Myocyte (in vitro differentiated cells): ENCODE data around the gene ORM2. TPM values are rescaled to one million over a fixed set of nuclear protein-coding genes. Genes with fewer than 3 reads are reported as not detected.

Source experiments
- DNase-seq: peaks from one replicate; pipeline ENCODE4 v3.0.0-alpha.2; 2012; ENCODE audit warnings: low read depth
- total RNA-seq: library from RNA; depleted of rRNA; stranded (reverse); fragments of >200 nt; gene quantifications from 2 replicates; pipeline ENCODE4 v1.2.3, GENCODE V29; 2014

Gene ORM2
- total RNA-seq, 1 donor from 2014 or later, result not detected

DNA sequence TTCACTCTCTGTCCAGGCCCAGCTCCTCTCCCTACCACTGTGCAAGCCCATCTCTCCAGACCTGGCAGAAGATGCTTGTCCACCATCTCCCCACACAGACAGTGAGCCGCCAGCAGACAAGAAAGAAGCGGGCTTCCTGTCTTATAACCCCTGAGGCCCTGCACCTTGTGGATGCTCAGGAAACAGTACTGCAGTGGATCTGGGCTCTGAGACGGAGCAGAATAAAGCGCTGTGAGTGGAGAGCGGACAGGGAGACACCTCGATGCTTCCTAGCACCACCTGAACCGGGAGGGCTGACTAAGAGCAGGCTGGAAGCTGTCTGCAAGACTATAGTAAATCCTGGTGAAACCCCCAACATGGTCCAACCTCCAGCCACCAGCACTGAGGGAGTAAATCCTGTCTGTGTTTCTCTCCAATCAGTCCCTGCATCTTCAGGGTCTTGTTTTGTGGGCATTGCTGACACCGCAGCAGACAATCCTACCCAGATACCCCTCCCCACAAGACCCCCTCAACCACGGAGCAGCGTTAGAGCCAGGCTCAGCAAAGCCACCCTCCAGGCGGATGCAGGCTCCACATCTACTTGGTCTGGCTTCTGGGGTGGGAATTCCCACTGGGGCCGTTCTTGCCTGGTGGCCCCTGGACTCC, 18.7 kb downstream of the ORM2 start:
- DNase-seq, result no peak

- DNase-seq, result peak; percentile 96
These were observed 19.3 kb downstream of the ORM2 start for GRCh38 chr9:114348906-114349482.

DNA sequence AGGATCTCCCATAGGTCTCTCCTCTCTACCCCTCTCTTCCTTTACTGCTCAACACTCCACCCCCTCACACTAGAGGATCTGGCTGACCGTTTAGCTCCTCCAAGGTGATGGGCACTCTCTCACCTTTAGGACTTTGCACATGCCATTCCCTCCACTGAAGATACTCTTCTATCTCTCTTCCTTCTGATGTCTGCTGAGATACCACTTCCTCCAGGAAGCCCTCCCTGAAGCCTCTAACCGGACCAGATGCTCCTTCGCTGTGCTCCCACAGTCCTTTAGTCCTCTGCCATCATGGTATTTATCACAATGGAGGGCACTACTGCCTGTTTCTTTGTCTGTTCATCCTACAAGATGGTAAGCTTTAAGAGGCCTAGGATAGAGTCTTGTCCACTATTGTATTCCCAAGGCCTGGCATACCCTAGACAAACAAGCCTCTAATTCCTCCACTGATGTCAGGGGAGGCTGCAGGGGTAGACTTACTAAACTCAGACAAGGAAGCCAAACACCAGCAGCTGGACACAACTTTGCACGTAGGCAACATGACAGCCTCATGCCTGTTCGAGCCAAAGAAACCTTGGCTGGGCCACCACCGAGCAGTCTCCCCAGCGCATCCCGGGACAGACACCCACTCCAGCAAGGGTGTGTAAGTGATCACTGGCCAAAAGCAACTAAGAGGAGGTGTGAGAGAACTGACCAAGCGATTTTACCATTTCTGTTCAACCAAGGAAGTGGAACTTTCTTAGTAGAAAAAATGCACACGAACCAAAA, 20.2 kb downstream of the ORM2 start:
- DNase-seq, result no peak

- no peak for DNase-seq
These were observed 21.1 kb downstream of the ORM2 start for GRCh38 chr9:114350636-114351401.

DNA sequence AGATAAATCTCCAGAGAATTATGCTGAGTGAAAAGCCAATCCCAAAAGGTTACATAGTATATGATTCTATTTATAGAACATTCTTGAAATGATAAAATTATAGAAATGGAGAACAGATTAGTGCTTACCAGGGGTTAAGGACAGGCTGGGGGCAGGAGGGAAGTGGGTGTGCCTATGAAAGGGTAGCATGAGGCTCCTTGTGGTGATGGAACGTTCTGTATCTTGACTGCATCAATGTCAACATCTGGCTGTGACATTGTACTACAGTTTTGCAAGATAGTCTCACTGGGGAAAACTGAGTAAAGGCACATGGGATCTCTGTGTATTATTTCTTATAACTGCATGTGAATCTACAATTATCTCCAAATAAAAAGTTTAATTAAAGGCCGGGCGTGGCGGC, 22.3 kb downstream of the ORM2 start:
- no peak for DNase-seq

GRCh38 chr9:114355821-114356220, 26.2 kb downstream of the ORM2 start:
- DNase-seq, result no peak

- DNase-seq, result no peak
These were observed 27.1 kb downstream of the ORM2 start for GRCh38 chr9:114356792-114357191.

DNA sequence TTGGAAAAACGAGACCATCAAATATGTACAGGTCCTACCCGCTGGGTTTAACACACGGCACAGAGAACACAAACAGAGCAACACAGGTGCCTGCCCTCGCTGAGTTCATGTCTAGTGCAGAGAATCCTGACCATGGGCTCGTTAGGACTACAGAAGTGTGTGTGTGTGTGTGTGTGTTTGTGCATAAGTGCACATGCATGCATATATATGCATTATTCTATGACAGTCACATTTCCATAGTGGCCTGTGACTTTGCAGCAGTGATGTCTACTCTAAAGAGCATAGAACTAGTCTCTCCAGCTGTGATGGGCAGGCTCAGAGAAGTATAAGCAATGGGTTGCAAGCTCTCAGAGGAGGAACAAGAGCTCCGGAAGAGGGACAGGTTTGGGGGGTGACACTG, 27.7 kb downstream of the ORM2 start:
- DNase-seq, result no peak

DNA sequence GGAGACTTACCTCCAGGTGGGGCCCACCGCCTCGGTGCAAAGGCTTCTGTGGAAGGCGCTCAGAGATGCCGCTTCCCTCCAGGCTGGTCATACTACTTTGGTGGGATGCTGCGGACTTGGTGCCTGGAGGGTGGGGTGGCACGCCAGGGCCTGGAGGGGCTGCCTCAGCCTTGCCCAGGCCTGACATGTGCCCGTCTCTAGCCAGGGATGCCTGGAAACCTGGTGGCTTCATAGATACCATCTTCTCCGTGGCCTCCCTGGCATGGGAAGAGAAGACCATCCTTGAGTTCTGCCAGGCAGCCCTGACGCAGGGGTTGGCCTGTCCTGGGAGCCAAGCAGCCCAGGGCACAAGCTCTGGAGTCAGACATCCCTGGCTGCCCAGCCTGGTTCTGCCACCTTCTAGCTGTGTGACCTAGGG, 28.3 kb downstream of the ORM2 start:
- no peak for DNase-seq

GRCh38 chr9:114359801-114360200, 30.1 kb downstream of the ORM2 start:
- DNase-seq, result no peak

DNA sequence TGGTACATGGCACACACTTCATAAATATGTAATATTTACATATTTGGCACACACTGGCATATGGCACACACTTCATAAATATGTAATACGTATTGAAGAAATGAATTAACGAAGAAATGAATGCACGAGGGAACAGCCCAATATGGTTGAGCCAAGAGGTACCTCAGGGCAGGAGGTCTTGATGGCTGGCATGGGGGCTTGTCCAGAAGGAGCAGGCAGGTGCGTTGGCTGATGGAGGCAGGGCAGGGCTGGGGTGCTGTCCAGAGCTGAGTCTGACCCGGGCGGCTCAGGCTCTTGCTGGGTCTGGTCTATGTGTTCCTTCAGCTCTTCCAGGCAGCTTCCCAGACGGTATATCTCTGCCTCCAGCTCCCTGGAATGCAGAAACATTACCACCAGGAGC, 31.9 kb downstream of the ORM2 start:
- no peak for DNase-seq

- DNase-seq, result no peak
These were observed 32.7 kb downstream of the ORM2 start for GRCh38 chr9:114362394-114362793.

DNA sequence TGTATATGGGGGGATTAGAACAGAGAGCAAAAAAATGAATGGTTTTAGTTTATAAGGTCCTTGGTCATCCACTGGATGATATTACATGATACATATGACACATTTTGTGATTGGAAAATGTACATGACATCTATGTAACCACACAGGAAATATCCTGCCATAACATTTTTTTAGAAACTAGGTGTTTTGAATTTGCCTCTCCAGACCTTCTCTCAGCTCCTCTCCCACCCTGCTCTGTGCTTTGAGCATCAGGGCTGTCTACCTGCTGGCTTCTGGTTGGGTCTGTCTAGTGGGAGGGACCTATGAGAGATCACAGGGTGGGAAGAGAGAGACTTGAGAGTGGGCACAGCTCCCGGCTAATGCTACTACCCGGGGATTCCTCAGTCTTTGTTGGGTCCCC, 33.8 kb downstream of the ORM2 start:
- no peak for DNase-seq

- no peak for DNase-seq
These were observed 34.7 kb downstream of the ORM2 start for GRCh38 chr9:114364134-114365041.

DNA sequence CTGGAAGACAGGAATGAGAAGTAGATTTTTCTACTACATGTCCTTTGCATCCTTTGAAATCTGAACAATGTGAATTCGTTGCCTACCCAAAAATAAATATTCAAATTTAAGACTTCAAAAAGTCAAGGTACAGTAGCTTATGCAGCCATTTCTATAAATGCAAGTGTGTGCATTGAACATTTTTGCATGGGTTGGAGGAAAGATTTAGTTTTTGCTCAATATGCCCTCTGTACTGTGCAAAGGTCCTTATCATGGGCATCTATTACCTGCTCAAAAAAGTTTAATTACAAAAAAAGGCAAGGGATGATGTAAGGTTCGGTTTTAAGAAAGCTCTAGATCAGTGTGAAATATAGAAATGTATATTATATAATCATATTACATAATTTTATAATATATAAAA, 35.5 kb downstream of the ORM2 start:
- DNase-seq, result no peak

GRCh38 chr9:114366334-114367128, 36.9 kb downstream of the ORM2 start:
- DNase-seq, result peak; percentile 72

GRCh38 chr9:114367366-114367765, 37.7 kb downstream of the ORM2 start:
- DNase-seq, result no peak

DNA sequence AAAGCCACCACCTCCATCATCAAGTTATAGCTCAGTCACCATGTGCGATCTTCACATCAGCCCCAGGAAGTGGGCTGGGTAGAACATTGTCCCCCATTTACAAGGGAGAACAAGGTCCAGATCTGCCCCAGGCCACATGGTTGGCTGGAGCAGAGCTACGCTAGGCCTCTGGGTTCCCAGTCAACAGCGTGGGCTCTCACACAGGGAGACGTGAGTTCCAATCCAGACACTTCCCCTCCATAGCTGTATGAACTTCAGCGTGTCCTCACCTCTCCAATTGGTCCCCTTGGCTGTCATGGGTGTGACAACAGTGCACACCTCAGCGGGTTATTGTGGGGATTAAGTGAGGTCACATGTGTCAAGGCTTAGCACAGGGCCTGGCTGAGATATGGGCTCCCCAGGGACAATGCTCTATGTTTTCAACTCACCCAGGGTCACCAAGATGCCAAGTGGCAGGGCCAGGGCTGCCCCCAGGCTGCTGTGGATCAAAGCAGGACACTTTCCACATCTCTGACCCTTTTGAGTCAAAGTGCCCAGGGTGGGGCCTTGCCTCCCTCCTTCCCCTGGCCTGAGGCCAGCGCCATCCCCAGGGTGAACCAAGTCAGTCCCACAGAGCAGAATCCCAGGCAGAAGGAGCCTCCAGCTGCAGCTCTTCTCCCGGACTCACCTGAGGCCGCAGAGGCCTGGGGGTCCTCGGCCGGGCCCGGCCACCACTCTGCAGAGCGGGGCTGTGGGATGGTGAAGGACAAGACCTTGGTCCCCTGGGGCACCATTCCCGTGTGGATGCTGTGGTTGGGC, 38.3 kb downstream of the ORM2 start:
- no peak for DNase-seq
